ENCODE results near the gene TEX29. TPM values are rescaled to one million over a fixed set of nuclear protein-coding genes. Genes with fewer than 3 reads are reported as not detected.

The TEX29 gene
- total RNA-seq, 1 experiment from 2014 or later, result 0.33 TPM

- no peak overlapping the region for H3K18ac ChIP-seq (ENCODE audit: insufficient read length, low read depth, low read length)
- H2BK120ac ChIP-seq (ENCODE audit: low read depth, low read length, poor library complexity, severe bottlenecking), result no peak overlapping the region
- no CpG with 5 or more reads among the region's 12 CpGs for WGBS (ENCODE audit: extremely low coverage, insufficient read length, low lambda C conversion rate)
These were observed 4.2 kb upstream of the TEX29 start for GRCh38 chr13:111316161-111316730.

More at GRCh38 chr13:111316161-111316730, 4.2 kb upstream of the TEX29 start:
- H3T11ph ChIP-seq (ENCODE audit: low read length), result no peak overlapping the region
- H3K14ac ChIP-seq (ENCODE audit: insufficient read depth, low read length), result no peak overlapping the region
- no peak for TF ChIP-seq CTCF (conservative IDR thresholded peaks at IDR 0.05)
- H2AK5ac ChIP-seq (ENCODE audit: insufficient read length, low read length), result no peak overlapping the region
- no peak overlapping the region for H3K9ac ChIP-seq (ENCODE audit: extremely low read depth, insufficient read length, low read length)
- H3K23me2 ChIP-seq (ENCODE audit: insufficient read length, low read depth, low read length, poor library complexity, severe bottlenecking), result no peaks in the 10 kb centered on the region
- H3K79me2 ChIP-seq (ENCODE audit: insufficient read depth, low read length), result no peaks in the 10 kb centered on the region
- no peaks in the 10 kb centered on the region for H4K20me1 ChIP-seq (ENCODE audit: control insufficient read depth, insufficient read depth, insufficient read length)
- no peak overlapping the region for H3K56ac ChIP-seq (ENCODE audit: insufficient read length, low read depth, low read length)
- H3K36me3 Mint-ChIP-seq (ENCODE audit: insufficient read depth in 1 of 3, low read depth in 3 of 3), result peaks cover 17 to 22% (median 19%) of the 10 kb centered on the region in 3 experiments
- no peak overlapping the region for H2BK20ac ChIP-seq (ENCODE audit: low read depth, low read length, poor library complexity, severe bottlenecking)
- no peaks in the 10 kb centered on the region for H3K9me3 ChIP-seq (ENCODE audit: control insufficient read depth, low read depth, low read length)
- H3K4me1 Mint-ChIP-seq, result peaks cover 7 to 10% of the 10 kb centered on the region in 2 experiments
- H3K9me3 Mint-ChIP-seq, result peaks cover 16 to 20% of the 10 kb centered on the region in 2 experiments
- no peak overlapping the region for H4K8ac ChIP-seq (replicated peaks; ENCODE audit: insufficient read length, low read depth, low read length)
- H2AFZ ChIP-seq (ENCODE audit: low read length), result no peak overlapping the region
- no peaks in the 10 kb centered on the region for H3K27me3 ChIP-seq (ENCODE audit: insufficient read depth, low read length)
- no peak overlapping the region for H4K5ac ChIP-seq (ENCODE audit: insufficient read length, low read depth, low read length)
- H3K27ac ChIP-seq (ENCODE audit: insufficient read length, low read depth, low read length), result no peak overlapping the region
- no peak overlapping the region for H2BK12ac ChIP-seq (ENCODE audit: insufficient read length, low read depth, low read length)
- no peak overlapping the region for H3K27ac Mint-ChIP-seq
- no peak overlapping the region for H3K23ac ChIP-seq (ENCODE audit: insufficient read length, low read depth, low read length)
- no peak overlapping the region for H4K91ac ChIP-seq (ENCODE audit: insufficient read length, low read depth, low read length)
- no peak overlapping the region for H2BK5ac ChIP-seq (ENCODE audit: insufficient read length, low read length)
- no peak overlapping the region for H3K4ac ChIP-seq (ENCODE audit: low read depth, low read length)
- no peak for DNase-seq
- no peaks in the 10 kb centered on the region for H3K4me1 ChIP-seq (ENCODE audit: insufficient read depth, low read length)
- H2BK15ac ChIP-seq (ENCODE audit: low read depth, low read length), result no peak overlapping the region
- no peaks in the 10 kb centered on the region for H3K27me3 Mint-ChIP-seq (ENCODE audit: low read depth)
- H3K79me1 ChIP-seq (ENCODE audit: insufficient read depth, low read depth, low read length, poor library complexity, severe bottlenecking), result no peaks in the 10 kb centered on the region
- no peak overlapping the region for H3K4me2 ChIP-seq (ENCODE audit: insufficient read depth, insufficient read length, low read length)
- H3K4me3 Mint-ChIP-seq, result no peak overlapping the region
